ENCODE measurements around the gene NPTN. TPM values are rescaled to one million over a fixed set of nuclear protein-coding genes. Genes with fewer than 3 reads are reported as not detected.

NPTN gene
- total RNA-seq, 3 donors from 2014 or later = 82.1 to 107 (median 104) TPM

DNA sequence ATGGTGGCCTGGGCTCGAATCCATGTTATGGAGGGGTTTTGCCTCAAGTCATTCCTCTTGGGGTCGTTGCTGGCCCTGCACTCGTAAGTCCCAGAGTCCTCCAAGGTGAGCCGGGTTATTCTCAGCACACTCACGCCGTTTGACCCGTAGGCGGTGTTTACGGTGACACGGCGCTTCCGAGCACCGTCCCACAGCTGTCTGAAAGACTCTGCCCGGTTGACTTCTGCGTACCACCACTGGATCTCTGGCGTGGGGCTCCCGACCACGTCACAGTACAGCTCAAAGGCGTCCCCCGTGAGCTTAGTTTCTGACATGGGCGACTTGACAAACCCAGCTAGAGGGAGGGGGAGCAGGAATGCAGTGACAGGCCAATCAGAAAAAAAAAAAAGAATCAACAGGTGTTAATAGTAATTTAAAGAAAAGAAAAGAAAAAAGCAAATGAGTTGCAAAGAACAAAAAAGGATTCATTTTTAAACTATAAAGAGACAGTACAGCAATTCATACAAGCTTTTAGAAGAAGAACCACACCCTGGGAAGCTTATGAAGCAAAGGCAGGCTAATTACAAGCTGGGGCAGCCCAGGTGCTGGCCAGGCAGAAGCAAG is 36.1 kb downstream of the NPTN start:
- peaks cover 2 to 21% of the 10 kb centered on the region in 2 donors for H3K4me1 ChIP-seq
- TF ChIP-seq POLR2A (IDR thresholded peaks at IDR 0.05) (no peak), POLR2AphosphoS5 (IDR thresholded peaks at IDR 0.05) (no peak)
- TF ChIP-seq, protein P1, sequence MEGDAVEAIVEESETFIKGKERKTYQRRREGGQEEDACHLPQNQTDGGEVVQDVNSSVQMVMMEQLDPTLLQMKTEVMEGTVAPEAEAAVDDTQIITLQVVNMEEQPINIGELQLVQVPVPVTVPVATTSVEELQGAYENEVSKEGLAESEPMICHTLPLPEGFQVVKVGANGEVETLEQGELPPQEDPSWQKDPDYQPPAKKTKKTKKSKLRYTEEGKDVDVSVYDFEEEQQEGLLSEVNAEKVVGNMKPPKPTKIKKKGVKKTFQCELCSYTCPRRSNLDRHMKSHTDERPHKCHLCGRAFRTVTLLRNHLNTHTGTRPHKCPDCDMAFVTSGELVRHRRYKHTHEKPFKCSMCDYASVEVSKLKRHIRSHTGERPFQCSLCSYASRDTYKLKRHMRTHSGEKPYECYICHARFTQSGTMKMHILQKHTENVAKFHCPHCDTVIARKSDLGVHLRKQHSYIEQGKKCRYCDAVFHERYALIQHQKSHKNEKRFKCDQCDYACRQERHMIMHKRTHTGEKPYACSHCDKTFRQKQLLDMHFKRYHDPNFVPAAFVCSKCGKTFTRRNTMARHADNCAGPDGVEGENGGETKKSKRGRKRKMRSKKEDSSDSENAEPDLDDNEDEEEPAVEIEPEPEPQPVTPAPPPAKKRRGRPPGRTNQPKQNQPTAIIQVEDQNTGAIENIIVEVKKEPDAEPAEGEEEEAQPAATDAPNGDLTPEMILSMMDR (IDR thresholded peaks at IDR 0.05) = no peak
- no peak overlapping the region for H3K4me3 ChIP-seq
- no peaks in the 10 kb centered on the region for H3K9me3 ChIP-seq
- intact Hi-C loops (cut with DNase I; ENCODE audit: low total_unique reads) = no loop called here
- DNase-seq (ENCODE audit: low spot score in 2 of 2) = no peak
- no peaks in the 10 kb centered on the region for H3K36me3 ChIP-seq
- no peak overlapping the region for H3K27ac ChIP-seq
- H3K27me3 ChIP-seq = no peaks in the 10 kb centered on the region

DNA sequence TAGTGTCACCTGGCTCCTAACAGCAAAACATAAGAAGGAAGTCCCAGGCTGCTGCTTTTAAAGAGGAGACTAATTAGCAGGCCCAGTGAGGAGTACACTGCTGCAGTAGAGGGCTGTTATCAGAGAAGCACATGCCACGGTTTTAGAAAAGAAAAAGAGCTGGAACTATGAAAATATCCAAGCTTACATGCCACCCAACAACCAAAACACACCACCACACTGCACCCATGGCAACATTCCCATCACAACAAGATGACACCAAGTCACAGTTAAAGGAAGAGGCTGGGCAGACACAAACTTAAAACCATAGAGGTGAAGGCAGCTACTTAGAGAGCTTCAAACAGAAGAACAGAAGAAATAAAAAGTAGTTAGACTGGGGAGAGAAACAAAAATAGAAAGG is 37.0 kb downstream of the NPTN start:
- Histone ChIP-seq H3K9me3 (no peaks in the 10 kb centered on the region), H3K4me1 (peaks cover 0 to 12% of the 10 kb centered on the region in 2 donors), H3K36me3 (no peaks in the 10 kb centered on the region), H3K27ac (no peak overlapping the region), H3K4me3 (no peak overlapping the region), H3K27me3 (no peaks in the 10 kb centered on the region)
- TF ChIP-seq POLR2A (IDR thresholded peaks at IDR 0.05) = no peak
- TF ChIP-seq, protein P1 (IDR thresholded peaks at IDR 0.05) = no peak
- intact Hi-C loops (cut with DNase I; ENCODE audit: low total_unique reads) = no loop called here
- DNase-seq (ENCODE audit: low spot score in 2 of 2) = no peak

DNA sequence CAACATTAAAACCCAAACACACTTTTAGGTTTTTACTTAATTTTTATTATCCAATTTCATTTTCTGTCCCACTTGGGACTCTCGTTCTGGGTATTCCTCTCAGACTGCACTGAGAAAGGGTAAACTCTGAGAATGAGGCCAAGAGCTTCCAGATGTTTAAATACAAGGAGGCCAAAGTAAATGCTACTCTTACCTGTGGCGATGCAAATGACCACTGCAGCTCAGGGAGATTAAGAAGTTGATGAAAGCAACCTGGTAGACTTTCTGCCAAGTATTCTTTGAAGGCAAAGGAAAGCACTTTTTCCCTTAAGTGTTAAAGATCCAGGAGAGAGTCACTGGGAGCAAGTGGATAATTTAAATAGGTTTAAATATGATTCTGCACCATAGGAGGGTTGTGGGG is 39.1 kb downstream of the NPTN start:
- no peak for DNase-seq (ENCODE audit: low spot score in 2 of 2)
- Histone ChIP-seq H3K4me1 (peaks cover 0 to 5% of the 10 kb centered on the region in 2 donors), H3K27ac (no peak overlapping the region), H3K36me3 (no peaks in the 10 kb centered on the region), H3K9me3 (no peaks in the 10 kb centered on the region), H3K27me3 (no peaks in the 10 kb centered on the region), H3K4me3 (no peak overlapping the region)
- TF ChIP-seq, protein P1 (IDR thresholded peaks at IDR 0.05) = no peak
- TF ChIP-seq POLR2AphosphoS5 (IDR thresholded peaks at IDR 0.05) (no peak), POLR2A (IDR thresholded peaks at IDR 0.05) (no peak)
- intact Hi-C loops (cut with DNase I; ENCODE audit: low total_unique reads) = no loop called here

DNA sequence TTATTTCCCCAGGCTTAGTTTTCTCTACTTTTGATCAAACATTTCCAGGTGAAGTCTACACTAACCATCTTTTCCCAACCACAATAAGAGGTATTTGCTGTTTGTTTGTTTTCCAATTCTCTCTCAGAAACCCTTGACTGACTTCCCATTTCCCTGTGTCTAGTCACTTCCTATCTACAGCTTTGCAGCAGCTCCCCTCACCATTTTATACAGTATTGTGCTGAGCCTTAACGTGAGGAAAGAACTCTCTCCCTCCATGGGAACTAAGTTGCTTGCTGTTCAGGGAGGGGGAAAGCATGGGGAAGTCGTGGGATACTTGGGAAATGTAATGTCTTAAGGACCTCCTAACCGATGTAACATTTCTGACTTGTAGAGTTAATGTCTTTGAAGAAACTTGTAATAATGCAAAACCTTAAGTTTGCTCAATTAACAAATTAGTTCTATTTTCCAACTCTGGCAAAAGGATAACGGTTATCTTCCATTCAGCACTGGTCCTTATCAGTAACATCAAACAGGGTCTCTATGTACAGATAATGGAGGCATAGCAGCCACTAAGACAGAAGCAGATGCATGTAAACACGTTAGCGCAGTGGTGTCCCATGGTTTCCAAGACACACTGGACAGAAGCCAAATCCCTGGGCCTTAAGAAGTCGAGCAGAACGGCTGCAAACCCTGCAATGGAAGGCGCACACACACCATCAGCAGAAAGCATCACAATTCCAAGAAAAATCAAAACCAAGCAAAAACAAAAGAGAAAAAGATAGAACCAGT is 39.7 kb downstream of the NPTN start:
- H3K4me1 ChIP-seq = peaks cover 0 to 5% of the 10 kb centered on the region in 2 donors
- no peaks in the 10 kb centered on the region for H3K27me3 ChIP-seq
- H3K36me3 ChIP-seq = no peaks in the 10 kb centered on the region
- no peak for TF ChIP-seq POLR2A (IDR thresholded peaks at IDR 0.05)
- no peak for TF ChIP-seq POLR2AphosphoS5 (IDR thresholded peaks at IDR 0.05)
- TF ChIP-seq, protein P1 (IDR thresholded peaks at IDR 0.05) = no peak
- no peak for DNase-seq (ENCODE audit: low spot score in 2 of 2)
- no peak overlapping the region for H3K27ac ChIP-seq
- H3K9me3 ChIP-seq = no peaks in the 10 kb centered on the region
- no peak overlapping the region for H3K4me3 ChIP-seq
- intact Hi-C loops (cut with DNase I; ENCODE audit: low total_unique reads) = no loop called here

DNA sequence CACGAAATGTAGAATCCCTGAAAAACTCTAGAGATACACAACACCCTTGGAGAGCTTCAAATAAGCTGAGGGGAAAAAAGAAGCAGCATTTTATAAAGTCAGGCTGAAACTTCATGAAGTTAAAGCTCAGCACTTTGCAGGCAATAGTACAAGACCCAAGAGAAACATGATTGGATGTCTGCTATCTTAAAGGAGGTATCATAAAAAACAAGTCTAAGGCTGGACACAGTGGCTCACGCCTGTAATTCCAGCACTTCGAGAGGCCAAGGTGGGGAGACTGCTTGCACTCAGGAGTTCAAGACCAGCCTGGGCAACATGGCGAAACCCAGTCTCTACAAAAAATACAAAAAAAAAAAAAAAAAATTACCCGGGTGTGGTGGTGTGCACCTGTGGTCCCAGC is 42.9 kb downstream of the NPTN start:
- Histone ChIP-seq H3K27me3 (no peaks in the 10 kb centered on the region), H3K36me3 (no peaks in the 10 kb centered on the region), H3K4me3 (no peak overlapping the region), H3K4me1 (no peaks in the 10 kb centered on the region), H3K9me3 (no peaks in the 10 kb centered on the region), H3K27ac (no peak overlapping the region)
- intact Hi-C loops (cut with DNase I; ENCODE audit: low total_unique reads) = loop anchor here (1.0 kb wide), 1 partner anchor 18 kb away; no protein-coding TSS in a partner anchor
- TF ChIP-seq, protein P1 (IDR thresholded peaks at IDR 0.05) = no peak
- DNase-seq (ENCODE audit: low spot score in 2 of 2) = no peak

Measured in breast epithelium (tissue), 4 donors.